Measurements from ENCODE around the gene ESYT3.

- no peak for TF ChIP-seq CTCF (IDR thresholded peaks at IDR 0.05; ENCODE audit: low read depth, low read length)
- TF ChIP-seq EZH2phosphoT487 (IDR thresholded peaks at IDR 0.05; ENCODE audit: low read depth) = no peak
Observed at GRCh38 chr3:138405001-138405400, 29.4 kb upstream of the ESYT3 start.

Measured in OCI-LY3 (cell line).